ENCODE data around the gene DOCK6. TPM values are rescaled to one million over a fixed set of nuclear protein-coding genes. Genes with fewer than 3 reads are reported as not detected.

Gene DOCK6
- total RNA-seq, 2 experiments from 2014 or later, result 24.1 to 74.6 TPM

DNA sequence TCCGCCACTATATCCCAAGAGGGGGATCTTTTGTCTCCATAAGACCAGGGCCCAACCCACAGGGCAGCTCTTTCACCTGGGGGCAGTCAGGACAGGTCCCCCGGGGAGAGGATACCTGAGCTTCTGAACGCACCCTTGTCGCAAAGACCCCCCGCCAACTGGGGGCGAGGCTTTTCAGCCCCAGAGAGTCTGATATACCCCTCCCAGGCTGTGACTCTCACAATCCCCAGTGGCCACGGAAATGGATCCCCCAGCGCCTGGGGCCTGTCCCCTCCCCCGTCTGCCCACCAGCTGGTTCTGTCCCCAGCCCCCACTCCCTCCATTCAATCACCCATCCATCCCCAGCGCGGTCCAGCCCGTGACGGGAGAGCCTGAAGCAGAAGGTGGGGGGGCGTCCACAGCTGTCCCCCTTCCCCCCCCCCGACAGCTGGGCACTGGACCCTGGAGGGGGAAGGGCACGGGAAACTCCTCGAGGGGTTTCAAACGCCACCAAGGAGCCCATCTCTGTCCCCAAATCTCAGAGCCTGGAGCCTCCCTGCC is 823 bp downstream of the DOCK6 start:
- no peak for DNase-seq (ENCODE audit: low spot score)
- TF ChIP-seq EZH2phosphoT487 (IDR thresholded peaks at IDR 0.05; ENCODE audit: borderline replicate concordance, low read depth, low read length), result no peak
- TF ChIP-seq, protein P1, sequence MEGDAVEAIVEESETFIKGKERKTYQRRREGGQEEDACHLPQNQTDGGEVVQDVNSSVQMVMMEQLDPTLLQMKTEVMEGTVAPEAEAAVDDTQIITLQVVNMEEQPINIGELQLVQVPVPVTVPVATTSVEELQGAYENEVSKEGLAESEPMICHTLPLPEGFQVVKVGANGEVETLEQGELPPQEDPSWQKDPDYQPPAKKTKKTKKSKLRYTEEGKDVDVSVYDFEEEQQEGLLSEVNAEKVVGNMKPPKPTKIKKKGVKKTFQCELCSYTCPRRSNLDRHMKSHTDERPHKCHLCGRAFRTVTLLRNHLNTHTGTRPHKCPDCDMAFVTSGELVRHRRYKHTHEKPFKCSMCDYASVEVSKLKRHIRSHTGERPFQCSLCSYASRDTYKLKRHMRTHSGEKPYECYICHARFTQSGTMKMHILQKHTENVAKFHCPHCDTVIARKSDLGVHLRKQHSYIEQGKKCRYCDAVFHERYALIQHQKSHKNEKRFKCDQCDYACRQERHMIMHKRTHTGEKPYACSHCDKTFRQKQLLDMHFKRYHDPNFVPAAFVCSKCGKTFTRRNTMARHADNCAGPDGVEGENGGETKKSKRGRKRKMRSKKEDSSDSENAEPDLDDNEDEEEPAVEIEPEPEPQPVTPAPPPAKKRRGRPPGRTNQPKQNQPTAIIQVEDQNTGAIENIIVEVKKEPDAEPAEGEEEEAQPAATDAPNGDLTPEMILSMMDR (conservative IDR thresholded peaks at IDR 0.05; ENCODE audit: low read length), result no peak
- Histone ChIP-seq H4K20me1 (ENCODE audit: insufficient read depth, low read length) (no peaks in the 10 kb centered on the region), H3K27ac (ENCODE audit: low read depth, low read length, poor library complexity, severe bottlenecking) (no peak overlapping the region), H3K9me2 (ENCODE audit: insufficient read depth, low read length) (no peaks in the 10 kb centered on the region), H3K79me2 (ENCODE audit: insufficient read depth, low read depth, low read length) (no peaks in the 10 kb centered on the region), H3K9me3 (ENCODE audit: low read length) (no peaks in the 10 kb centered on the region), H3K4me3 (ENCODE audit: low read depth, low read length, poor library complexity, severe bottlenecking) (peak overlapping the region; percentile 96), H2AFZ (ENCODE audit: low read length) (peak overlapping the region; percentile 78; the same call in 1 of the 2 replicates), H3K4me1 (ENCODE audit: insufficient read depth, low read length, poor library complexity, severe bottlenecking) (peaks cover 36% of the 10 kb centered on the region), H3K36me3 (ENCODE audit: insufficient read depth, low read length) (no peaks in the 10 kb centered on the region), H3K4me2 (ENCODE audit: low read length) (peak overlapping the region; percentile 94)
- intact Hi-C loops (cut with micrococcal nuclease; ENCODE audit: unreplicated experiment), result no loop called here
- CTCF ChIA-PET (ENCODE audit: unreplicated experiment), result no interaction called here
- POLR2A ChIA-PET, result no interaction called here
- BruUV-seq (replicated peaks), result no TSS peak

DNA sequence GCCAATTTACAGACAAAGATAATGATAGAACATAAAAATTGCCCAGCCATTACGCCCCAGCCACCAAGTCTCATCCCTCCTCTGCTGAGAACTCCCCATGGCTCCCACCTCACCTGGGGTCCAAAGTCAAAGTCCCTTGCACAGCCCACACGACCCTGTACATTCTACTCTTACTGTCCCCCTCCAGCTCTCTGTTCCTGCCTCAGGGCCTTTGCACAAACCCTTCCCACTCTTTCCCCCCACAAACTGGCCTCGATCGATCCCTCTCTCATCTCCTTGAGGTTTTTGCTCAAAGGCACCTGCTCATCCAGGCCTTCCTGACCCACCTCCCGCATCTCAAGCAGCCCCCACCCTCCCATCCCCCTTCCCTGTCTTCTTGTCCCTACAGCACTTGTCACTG is 1.3 kb downstream of the DOCK6 start:
- CTCF ChIA-PET (ENCODE audit: unreplicated experiment), result no interaction called here
- H3K9me3 ChIP-seq (ENCODE audit: low read length), result no peaks in the 10 kb centered on the region
- H3K27ac ChIP-seq (ENCODE audit: low read depth, low read length, poor library complexity, severe bottlenecking), result no peak overlapping the region
- no peak overlapping the region for H2AFZ ChIP-seq (ENCODE audit: low read length)
- no peak for TF ChIP-seq EZH2phosphoT487 (IDR thresholded peaks at IDR 0.05; ENCODE audit: borderline replicate concordance, low read depth, low read length)
- TF ChIP-seq, protein P1 (conservative IDR thresholded peaks at IDR 0.05; ENCODE audit: low read length), result no peak
- no TSS peak for BruUV-seq (replicated peaks)
- DNase-seq (ENCODE audit: low spot score), result no peak
- H3K79me2 ChIP-seq (ENCODE audit: insufficient read depth, low read depth, low read length), result no peaks in the 10 kb centered on the region
- intact Hi-C loops (cut with micrococcal nuclease; ENCODE audit: unreplicated experiment), result no loop called here
- H3K9me2 ChIP-seq (ENCODE audit: insufficient read depth, low read length), result no peaks in the 10 kb centered on the region
- H4K20me1 ChIP-seq (ENCODE audit: insufficient read depth, low read length), result no peaks in the 10 kb centered on the region
- no peaks in the 10 kb centered on the region for H3K36me3 ChIP-seq (ENCODE audit: insufficient read depth, low read length)
- H3K4me1 ChIP-seq (ENCODE audit: insufficient read depth, low read length, poor library complexity, severe bottlenecking), result peaks cover 36% of the 10 kb centered on the region
- H3K4me2 ChIP-seq (ENCODE audit: low read length), result no peak overlapping the region
- POLR2A ChIA-PET, result no interaction called here
- H3K4me3 ChIP-seq (ENCODE audit: low read depth, low read length, poor library complexity, severe bottlenecking), result no peak overlapping the region

DNA sequence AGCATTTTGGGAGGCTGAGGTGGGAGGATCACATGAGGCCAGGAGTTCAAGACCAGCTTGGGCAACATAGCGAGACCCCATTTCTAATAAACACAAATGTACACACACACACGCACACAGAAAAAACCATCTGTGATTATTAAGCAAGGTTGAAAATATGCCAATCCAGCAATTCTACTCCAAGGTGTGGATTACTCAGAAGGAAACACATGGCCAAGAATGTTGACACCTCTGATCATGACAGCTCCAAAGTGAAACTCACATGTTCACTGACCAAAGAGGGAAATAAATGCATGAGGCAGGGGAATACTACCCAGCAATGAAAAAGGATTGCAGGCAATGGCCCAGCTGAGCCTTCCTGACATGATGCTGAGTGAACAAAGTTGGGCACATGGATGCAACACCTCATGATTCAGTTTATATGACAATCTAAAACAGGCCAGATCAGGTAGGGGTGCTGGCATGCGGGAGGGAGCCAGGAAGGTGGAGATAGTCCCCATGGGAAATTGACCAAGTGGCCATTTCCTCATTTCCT is 4.4 kb downstream of the DOCK6 start:
- no TSS peak for BruUV-seq (replicated peaks)
- H2AFZ ChIP-seq (ENCODE audit: low read length), result no peak overlapping the region
- intact Hi-C loops (cut with micrococcal nuclease; ENCODE audit: unreplicated experiment), result no loop called here
- no peak overlapping the region for H3K4me3 ChIP-seq (ENCODE audit: low read depth, low read length, poor library complexity, severe bottlenecking)
- no peaks in the 10 kb centered on the region for H3K36me3 ChIP-seq (ENCODE audit: insufficient read depth, low read length)
- no peak overlapping the region for H3K4me2 ChIP-seq (ENCODE audit: low read length)
- H3K9me3 ChIP-seq (ENCODE audit: low read length), result no peaks in the 10 kb centered on the region
- peaks cover 12% of the 10 kb centered on the region for H3K4me1 ChIP-seq (ENCODE audit: insufficient read depth, low read length, poor library complexity, severe bottlenecking)
- CTCF ChIA-PET (ENCODE audit: unreplicated experiment), result no interaction called here
- no peaks in the 10 kb centered on the region for H4K20me1 ChIP-seq (ENCODE audit: insufficient read depth, low read length)
- H3K27ac ChIP-seq (ENCODE audit: low read depth, low read length, poor library complexity, severe bottlenecking), result no peak overlapping the region
- H3K79me2 ChIP-seq (ENCODE audit: insufficient read depth, low read depth, low read length), result no peaks in the 10 kb centered on the region
- POLR2A ChIA-PET, result interaction anchor here (0.9 to 1.3 kb wide), 2 partner anchors 118 to 123 kb away, joined by 3 read pairs; no protein-coding TSS in a partner anchor
- no peak for TF ChIP-seq EZH2phosphoT487 (IDR thresholded peaks at IDR 0.05; ENCODE audit: borderline replicate concordance, low read depth, low read length)
- TF ChIP-seq, protein P1 (conservative IDR thresholded peaks at IDR 0.05; ENCODE audit: low read length), result no peak
- no peak for DNase-seq (ENCODE audit: low spot score)
- no peaks in the 10 kb centered on the region for H3K9me2 ChIP-seq (ENCODE audit: insufficient read depth, low read length)
